Measurements from ENCODE around the gene AP4B1.

GRCh38 chr1:113858982-113859381 lies 45.6 kb downstream of the AP4B1 start:
- TF ChIP-seq CTCF (IDR thresholded peaks at IDR 0.05) (no peak), POLR2A (IDR thresholded peaks at IDR 0.05; ENCODE audit: low read depth) (no peak)

Data from esophagus muscularis mucosa (tissue), 3 donors.